GM19397 (cell line): ENCODE data around the gene MPPE1.

Source experiments
- ATAC-seq: cut with Tn5 transposase; IDR thresholded peaks from one replicate; pipeline ENCODE4 v1.9.1; 2021; ENCODE audit warnings: mild to moderate bottlenecking, moderate library complexity; ENCODE audit not compliant: unreplicated experiment

Gene MPPE1

GRCh38 chr18:11885278-11885947, 22.7 kb downstream of the MPPE1 start:
- no peak for ATAC-seq

DNA sequence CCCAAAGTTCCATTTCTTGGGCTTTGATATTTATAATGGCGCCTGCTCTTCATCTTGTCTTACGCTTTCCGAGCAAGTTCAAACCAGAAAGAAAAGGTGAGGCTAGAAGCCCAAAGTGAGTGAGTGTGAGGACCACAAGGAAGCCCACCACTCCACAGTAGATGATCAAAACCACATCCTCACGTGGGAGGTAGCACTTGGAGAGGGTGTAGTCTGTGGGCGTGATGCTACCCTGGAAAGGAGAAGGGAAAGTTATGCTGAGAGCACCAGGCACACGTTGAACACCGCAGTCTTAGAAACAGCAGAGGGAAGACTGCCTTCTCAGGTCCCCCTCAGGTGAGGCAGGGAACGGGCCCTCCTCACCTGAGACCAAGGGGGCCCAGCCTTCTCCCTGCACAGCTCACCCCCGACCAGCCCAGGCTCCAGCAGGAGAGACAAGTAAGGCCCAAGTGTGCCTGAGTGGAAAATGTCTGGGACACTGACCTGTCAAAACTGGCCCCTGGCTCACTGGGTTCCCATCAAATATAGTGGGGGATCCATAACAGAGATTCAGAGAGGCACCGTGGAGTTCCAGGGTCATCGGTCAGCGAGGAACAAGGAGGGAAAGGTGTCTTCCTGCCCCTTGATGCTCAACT, 23.6 kb downstream of the MPPE1 start:
- ATAC-seq, result no peak

DNA sequence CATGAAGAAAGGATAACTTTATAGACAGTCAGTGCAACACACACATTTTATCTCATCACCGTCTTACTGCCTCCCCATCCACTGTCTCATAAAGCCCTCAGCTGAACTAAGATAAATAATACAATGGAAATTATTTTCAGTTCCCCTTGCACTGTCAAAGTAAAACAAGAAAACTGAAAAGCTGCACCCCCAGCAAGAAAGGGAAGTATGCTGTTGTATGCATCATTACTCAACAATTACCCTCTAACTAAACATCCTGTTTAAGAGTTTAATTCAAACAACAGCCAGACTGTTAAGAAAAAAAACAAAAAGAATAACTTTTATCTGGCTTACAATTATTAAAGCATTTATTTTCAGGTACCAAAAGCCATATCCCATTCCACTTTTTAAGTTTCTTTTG, 25.0 kb downstream of the MPPE1 start:
- no peak for ATAC-seq

DNA sequence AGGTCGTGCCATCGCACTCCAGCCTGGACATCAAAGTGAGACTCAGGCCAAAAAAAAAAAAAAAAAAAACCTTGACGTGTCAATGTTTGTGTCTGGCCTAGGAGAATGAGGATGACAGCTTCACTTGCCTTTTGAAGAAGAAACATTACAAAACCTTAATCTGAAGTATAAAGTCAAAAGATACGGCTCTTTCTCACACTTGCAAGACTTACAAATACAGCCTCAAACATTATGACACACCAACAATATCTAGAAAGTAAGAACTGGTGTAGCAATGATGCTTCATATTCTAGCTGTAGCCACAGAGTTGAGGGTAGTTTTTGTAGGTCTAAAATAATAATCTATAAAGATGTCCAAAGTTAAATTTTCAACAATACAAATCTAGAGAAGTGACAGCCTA, 25.5 kb downstream of the MPPE1 start:
- no peak for ATAC-seq

DNA sequence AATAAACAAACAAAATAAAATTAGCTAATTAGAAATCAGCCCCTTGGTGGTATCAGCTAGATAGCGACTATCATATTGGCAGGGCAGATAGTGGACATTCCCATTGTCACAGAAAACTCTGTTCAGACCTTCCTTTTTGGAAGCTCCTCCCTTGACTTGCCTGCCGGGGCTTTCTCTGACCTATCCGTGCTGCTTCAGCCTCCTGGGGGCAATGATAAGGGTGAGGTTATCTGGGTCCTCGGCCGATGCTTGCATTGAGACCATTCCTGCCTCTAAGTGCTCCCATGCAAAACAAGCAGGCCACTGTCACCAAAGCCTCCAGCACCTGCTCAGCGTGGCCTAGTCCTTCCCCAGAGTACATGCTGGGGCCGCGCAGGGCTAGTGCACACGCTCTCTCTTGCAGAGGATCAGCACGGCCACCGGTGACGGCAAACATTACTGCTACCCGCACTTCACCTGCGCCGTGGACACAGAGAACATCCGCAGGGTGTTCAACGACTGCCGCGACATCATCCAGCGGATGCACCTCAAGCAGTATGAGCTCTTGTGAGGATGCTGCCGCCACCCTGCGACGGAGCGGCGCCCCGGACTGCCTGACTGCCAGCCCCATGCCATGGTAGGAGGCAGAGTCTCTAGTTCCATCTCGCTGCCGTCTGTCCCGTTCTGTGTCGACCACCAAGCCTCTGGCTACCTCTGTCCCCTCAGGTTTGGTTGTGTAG, 27.4 kb downstream of the MPPE1 start:
- ATAC-seq, result no peak

GRCh38 chr18:11877497-11878135, 30.5 kb downstream of the MPPE1 start:
- no peak for ATAC-seq

DNA sequence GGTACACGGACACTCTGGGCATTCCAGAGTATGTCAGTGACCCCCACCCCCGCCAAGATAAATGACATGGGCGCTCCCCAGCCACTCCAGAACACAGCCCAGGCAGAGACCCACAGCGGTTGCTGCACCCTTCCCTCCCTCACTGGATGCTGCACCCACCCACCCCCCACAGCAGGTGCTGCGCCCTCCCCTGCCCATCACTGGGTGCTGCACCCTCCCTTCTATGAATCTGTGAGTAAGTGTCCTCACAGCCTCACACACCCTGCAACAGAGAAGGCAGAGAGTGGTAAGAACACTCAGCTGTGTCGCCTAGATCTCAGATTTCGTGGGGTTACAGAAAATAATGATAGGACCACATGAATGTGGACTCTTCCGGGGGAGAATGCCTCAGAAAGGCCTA, 33.4 kb downstream of the MPPE1 start:
- ATAC-seq, result no peak

GRCh38 chr18:11873670-11874340, 34.3 kb downstream of the MPPE1 start:
- ATAC-seq, result no peak

- ATAC-seq, result no peak
Observed at GRCh38 chr18:11872479-11873136, 35.5 kb downstream of the MPPE1 start.

GRCh38 chr18:11871501-11871900, 36.6 kb downstream of the MPPE1 start:
- ATAC-seq, result no peak

DNA sequence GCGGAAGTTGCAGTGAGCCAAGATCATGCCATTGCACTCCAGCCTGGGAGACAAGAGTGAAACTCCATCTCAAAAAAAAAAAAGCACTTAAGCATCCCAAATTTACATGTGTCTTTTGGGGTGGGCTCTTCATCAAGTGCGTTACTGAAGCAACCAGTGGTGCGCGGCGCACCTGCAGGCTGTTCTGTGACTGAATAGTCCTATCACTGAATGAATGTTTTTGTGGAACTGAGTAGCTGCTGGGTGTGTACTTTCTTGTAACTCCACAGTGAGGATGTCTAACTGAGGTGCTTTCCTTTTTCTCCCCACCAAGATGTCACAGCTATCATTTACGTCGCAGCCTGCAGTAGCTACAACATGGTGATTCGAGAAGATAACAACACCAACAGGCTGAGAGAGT, 39.9 kb downstream of the MPPE1 start:
- ATAC-seq, result no peak

DNA sequence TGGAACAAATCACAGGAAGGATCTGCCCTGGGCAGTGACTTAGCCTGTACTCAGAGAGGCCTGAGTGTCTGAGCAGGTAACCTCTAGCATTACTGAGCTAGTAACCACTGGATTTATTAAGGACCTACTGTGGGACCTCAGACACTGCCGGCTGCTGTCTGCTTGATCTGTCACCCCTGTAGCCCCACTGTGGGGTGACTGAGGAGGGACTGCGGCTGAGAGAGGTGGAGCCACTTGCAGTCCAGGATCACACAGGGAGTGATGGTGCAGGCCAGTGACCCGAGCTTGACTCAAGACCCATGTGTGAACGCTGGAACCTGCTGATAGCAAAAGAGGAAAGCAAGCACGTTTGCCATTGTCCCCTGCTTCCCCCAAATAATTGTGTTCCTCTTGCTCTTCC, 41.4 kb downstream of the MPPE1 start:
- no peak for ATAC-seq

GRCh38 chr18:11866329-11866728, 41.8 kb downstream of the MPPE1 start:
- ATAC-seq, result no peak

DNA sequence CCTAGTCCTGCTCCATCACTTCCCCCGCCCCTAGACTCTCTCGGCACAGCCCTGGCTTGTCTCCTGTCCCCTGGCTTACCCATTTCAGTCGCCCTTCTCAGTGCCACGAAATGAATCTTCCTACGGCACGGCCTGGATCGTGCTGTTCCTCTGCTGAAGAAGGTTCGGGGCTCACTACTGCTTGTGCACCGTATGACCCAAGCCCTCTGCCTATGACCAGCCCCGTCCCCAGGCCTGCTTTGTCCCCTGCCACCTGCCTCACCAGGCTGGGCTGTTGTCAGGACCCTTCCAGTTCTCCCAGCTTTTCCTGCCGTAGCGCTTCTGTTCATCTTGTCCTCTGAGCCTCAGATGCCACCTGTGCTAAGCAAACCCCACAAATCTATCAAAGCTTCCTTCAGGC, 43.0 kb downstream of the MPPE1 start:
- ATAC-seq, result no peak

DNA sequence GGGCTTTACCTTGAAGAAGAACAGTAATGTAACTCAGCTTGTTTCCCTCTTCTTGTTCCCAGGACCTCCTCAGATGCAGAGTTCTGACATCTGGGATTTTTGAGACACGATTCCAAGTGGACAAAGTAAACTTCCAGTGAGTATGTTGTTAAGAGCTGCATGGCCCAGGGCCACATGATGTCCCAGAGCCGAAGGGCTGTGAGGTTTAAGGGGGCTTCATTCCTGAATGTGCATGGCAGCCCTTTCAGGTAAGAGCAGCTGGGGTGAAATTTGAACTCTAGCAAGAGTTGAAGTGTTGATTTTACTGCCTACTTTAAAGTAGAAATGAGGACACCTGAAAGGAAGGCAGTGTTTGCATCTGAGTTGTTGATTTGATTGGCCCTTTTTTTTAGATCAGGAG, 43.6 kb downstream of the MPPE1 start:
- no peak for ATAC-seq

GRCh38 chr18:11862468-11863137, 45.5 kb downstream of the MPPE1 start:
- ATAC-seq, result no peak

- no peak for ATAC-seq
Observed at GRCh38 chr18:11861583-11862288, 46.4 kb downstream of the MPPE1 start.

DNA sequence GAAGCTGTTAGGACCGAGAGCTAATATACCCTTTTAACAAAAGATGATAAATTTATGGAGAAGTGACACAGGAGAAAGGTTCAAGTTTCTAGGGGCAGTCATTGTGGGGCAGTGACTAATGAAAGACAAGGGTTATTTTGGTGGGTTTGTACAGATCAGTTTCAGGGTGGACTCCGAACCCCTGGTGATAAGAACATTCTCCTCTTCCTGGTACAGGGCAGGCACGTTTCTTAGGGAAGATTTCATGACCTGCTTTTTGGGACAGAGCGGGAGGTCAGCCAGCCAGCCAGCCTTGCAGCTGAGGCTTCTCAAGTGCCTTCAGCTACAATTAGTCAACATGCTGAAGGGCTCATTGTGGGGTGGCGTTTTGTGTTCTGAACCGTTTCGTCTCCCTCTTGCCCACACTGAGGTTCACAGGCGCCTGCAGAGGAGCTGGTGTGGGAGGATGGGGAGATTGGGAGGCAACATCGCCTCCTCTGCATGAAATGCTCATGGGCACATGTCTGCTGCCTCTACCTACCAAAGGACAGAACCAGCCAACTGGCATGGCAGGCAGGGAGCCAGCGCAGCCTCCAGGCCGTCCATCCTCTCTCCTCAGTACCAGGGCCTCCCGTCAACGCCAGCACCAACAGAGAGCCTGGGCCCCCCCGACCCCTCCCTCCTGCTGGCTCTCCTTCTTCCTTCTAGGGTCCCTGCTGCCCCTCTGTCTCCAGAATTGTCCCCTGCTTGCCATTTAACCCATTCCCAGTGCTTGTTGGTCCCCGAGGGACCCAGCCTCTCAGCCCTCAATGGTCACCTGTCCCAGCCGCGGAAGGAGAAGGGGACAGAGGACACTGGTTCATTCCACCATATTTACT, 47.3 kb downstream of the MPPE1 start:
- ATAC-seq, result no peak
